Measurements from ENCODE around the gene RIMBP3C. TPM values are rescaled to one million over a fixed set of nuclear protein-coding genes. Genes with fewer than 3 reads are reported as not detected.

RIMBP3C gene
- total and polyA plus RNA-seq, 10 of the 15 experiments (the other 5 are each of a cell fraction or from before 2014, with no cell fraction given), result 0.03 to 0.23 (median 0.08) TPM; not detected in 4

DNA sequence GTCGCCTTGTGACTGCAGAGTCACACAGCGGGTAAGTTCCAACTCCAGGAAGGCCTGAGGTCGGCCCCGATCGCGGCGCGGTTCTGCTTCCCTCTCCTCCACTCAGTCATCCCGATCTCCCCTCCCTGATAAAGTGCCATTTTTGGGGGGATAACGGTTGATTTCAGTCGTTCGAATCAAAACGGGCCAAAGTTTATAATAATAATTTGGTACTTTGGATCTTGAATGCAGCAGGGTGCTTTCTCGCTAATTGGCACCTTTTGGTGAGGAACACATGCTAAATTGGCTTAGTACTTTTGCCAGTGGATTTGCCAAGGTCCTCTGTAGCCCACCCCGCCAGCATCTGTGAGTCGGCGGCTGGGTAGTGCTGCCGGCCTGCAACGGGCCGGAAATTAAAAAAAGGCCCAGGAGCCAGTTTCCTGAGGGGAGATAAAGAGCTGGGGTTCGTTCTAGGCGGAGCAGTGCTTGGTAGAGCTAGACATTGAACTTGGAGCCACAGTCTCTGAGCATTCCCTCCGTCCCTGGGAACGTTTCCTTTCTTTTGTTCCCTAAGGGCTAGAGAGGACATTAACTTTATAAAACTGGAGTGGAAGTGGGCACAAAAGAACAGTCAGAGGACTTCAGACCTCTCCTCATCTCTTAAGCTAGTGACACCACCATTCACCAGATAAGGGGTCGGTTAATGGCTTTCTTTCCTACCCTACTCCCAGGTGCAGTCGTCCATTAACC is 17.2 kb upstream of the RIMBP3C start:
- H3K27me3 ChIP-seq (replicated peaks in 1 of 2; ENCODE audit: control insufficient read depth in 2 of 2, insufficient read depth in 2 of 2, low read length in 1 of 2), result no peaks in the 10 kb centered on the region
- DNase-seq (ENCODE audit: low read depth, low spot score) (no peak), ATAC-seq (peak; percentile 50), FAIRE-seq (peak; percentile 41)
- H4K20me1 ChIP-seq (ENCODE audit: control insufficient read depth, insufficient read depth), result peaks cover 20% of the 10 kb centered on the region
- ChIA-PET POLR2A (interaction anchor here (0.6 to 1.7 kb wide), 6 partner anchors 20 to 1331 kb away, joined by 3 to 14 read pairs (median 6); no protein-coding TSS in a partner anchor), SMC1A (ENCODE audit: uncharacterized antibody, unreplicated experiment) (interaction anchor here (0.9 to 2.0 kb wide), 4 partner anchors 11 to 74 kb away, joined by 3 to 12 read pairs (median 6); partner anchors contain the start of genes SDF2L1 and YDJC), CTCF (interaction anchor here (0.6 to 2.7 kb wide), 4 partner anchors 61 to 245 kb away, joined by 3 to 13 read pairs (median 9); partner anchors contain the start of genes SDF2L1 and YDJC), RAD21 (ENCODE audit: unreplicated experiment) (interaction anchor here (0.6 to 2.3 kb wide), 5 partner anchors 19 to 78 kb away, joined by 3 to 12 read pairs (median 4); partner anchors contain the start of gene SDF2L1)
- TF ChIP-seq, protein P1, sequence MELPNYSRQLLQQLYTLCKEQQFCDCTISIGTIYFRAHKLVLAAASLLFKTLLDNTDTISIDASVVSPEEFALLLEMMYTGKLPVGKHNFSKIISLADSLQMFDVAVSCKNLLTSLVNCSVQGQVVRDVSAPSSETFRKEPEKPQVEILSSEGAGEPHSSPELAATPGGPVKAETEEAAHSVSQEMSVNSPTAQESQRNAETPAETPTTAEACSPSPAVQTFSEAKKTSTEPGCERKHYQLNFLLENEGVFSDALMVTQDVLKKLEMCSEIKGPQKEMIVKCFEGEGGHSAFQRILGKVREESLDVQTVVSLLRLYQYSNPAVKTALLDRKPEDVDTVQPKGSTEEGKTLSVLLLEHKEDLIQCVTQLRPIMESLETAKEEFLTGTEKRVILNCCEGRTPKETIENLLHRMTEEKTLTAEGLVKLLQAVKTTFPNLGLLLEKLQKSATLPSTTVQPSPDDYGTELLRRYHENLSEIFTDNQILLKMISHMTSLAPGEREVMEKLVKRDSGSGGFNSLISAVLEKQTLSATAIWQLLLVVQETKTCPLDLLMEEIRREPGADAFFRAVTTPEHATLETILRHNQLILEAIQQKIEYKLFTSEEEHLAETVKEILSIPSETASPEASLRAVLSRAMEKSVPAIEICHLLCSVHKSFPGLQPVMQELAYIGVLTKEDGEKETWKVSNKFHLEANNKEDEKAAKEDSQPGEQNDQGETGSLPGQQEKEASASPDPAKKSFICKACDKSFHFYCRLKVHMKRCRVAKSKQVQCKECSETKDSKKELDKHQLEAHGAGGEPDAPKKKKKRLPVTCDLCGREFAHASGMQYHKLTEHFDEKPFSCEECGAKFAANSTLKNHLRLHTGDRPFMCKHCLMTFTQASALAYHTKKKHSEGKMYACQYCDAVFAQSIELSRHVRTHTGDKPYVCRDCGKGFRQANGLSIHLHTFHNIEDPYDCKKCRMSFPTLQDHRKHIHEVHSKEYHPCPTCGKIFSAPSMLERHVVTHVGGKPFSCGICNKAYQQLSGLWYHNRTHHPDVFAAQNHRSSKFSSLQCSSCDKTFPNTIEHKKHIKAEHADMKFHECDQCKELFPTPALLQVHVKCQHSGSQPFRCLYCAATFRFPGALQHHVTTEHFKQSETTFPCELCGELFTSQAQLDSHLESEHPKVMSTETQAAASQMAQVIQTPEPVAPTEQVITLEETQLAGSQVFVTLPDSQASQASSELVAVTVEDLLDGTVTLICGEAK (IDR thresholded peaks at IDR 0.05; ENCODE audit: borderline replicate concordance), result peak; percentile 47; the same call in 1 of the 2 replicates
- TF ChIP-seq, protein P2, sequence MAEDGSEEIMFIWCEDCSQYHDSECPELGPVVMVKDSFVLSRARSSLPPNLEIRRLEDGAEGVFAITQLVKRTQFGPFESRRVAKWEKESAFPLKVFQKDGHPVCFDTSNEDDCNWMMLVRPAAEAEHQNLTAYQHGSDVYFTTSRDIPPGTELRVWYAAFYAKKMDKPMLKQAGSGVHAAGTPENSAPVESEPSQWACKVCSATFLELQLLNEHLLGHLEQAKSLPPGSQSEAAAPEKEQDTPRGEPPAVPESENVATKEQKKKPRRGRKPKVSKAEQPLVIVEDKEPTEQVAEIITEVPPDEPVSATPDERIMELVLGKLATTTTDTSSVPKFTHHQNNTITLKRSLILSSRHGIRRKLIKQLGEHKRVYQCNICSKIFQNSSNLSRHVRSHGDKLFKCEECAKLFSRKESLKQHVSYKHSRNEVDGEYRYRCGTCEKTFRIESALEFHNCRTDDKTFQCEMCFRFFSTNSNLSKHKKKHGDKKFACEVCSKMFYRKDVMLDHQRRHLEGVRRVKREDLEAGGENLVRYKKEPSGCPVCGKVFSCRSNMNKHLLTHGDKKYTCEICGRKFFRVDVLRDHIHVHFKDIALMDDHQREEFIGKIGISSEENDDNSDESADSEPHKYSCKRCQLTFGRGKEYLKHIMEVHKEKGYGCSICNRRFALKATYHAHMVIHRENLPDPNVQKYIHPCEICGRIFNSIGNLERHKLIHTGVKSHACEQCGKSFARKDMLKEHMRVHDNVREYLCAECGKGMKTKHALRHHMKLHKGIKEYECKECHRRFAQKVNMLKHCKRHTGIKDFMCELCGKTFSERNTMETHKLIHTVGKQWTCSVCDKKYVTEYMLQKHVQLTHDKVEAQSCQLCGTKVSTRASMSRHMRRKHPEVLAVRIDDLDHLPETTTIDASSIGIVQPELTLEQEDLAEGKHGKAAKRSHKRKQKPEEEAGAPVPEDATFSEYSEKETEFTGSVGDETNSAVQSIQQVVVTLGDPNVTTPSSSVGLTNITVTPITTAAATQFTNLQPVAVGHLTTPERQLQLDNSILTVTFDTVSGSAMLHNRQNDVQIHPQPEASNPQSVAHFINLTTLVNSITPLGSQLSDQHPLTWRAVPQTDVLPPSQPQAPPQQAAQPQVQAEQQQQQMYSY (CRISPR knock-in tag; IDR thresholded peaks at IDR 0.05), result no peak
- no peak for TF ChIP-seq TARDBP (IDR thresholded peaks at IDR 0.05; ENCODE audit: borderline replicate concordance)
- TF ChIP-seq, protein P3, sequence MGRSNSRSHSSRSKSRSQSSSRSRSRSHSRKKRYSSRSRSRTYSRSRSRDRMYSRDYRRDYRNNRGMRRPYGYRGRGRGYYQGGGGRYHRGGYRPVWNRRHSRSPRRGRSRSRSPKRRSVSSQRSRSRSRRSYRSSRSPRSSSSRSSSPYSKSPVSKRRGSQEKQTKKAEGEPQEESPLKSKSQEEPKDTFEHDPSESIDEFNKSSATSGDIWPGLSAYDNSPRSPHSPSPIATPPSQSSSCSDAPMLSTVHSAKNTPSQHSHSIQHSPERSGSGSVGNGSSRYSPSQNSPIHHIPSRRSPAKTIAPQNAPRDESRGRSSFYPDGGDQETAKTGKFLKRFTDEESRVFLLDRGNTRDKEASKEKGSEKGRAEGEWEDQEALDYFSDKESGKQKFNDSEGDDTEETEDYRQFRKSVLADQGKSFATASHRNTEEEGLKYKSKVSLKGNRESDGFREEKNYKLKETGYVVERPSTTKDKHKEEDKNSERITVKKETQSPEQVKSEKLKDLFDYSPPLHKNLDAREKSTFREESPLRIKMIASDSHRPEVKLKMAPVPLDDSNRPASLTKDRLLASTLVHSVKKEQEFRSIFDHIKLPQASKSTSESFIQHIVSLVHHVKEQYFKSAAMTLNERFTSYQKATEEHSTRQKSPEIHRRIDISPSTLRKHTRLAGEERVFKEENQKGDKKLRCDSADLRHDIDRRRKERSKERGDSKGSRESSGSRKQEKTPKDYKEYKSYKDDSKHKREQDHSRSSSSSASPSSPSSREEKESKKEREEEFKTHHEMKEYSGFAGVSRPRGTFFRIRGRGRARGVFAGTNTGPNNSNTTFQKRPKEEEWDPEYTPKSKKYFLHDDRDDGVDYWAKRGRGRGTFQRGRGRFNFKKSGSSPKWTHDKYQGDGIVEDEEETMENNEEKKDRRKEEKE (IDR thresholded peaks at IDR 0.05), result no peak
- TF ChIP-seq TAF1 (IDR thresholded peaks at IDR 0.05; ENCODE audit: borderline replicate concordance, low read depth, low read length), result peak; percentile 47; the same call in 1 of the 2 replicates
- no peak for TF ChIP-seq NR2C2 (IDR thresholded peaks at IDR 0.05; ENCODE audit: borderline replicate concordance, control insufficient read depth, insufficient read length, low read depth)
- no peak for TF ChIP-seq MTA3 (IDR thresholded peaks at IDR 0.05; ENCODE audit: borderline replicate concordance, low read length)
- 0 out of 2 replicates have a peak, but pooled peaks have one; percentile 18 for TF ChIP-seq GABPA (IDR thresholded peaks at IDR 0.05; ENCODE audit: low read depth)
- TF ChIP-seq JUND (IDR thresholded peaks at IDR 0.05; ENCODE audit: low read depth, low read length), result no peak
- no peak for TF ChIP-seq ZSCAN29 (IDR thresholded peaks at IDR 0.05)
- H3K4me3 ChIP-seq, result peak overlapping the region; percentile 96
- peak overlapping the region; percentile 90 for H3K27ac ChIP-seq (ENCODE audit: control insufficient read depth, insufficient read depth)
- H3K36me3 ChIP-seq (ENCODE audit: control insufficient read depth in 2 of 2, insufficient read depth in 2 of 2, low read length in 1 of 2), result peaks cover 0 to 4% of the 10 kb centered on the region in 2 experiments; a peak in 2 of 4 replicates
- WGBS (ENCODE audit: insufficient coverage, insufficient replicate concordance, low lambda C conversion rate, missing lambda C conversion rate), result under 1% methylated on average over 26 of the region's 26 CpGs
- no peak overlapping the region for H2AFZ ChIP-seq (ENCODE audit: control insufficient read depth, low read depth, low read length)
- intact Hi-C loops (cut with micrococcal nuclease; ENCODE audit: unreplicated experiment), result loop anchor here (5.0 kb wide), 1 partner anchor 49 kb away; no protein-coding TSS in a partner anchor
- no TSS peak for BruUV-seq (replicated peaks)
- H3K4me2 ChIP-seq (ENCODE audit: control insufficient read depth, insufficient read depth), result peak overlapping the region; percentile 94
- peaks cover 61% of the 10 kb centered on the region for H3K79me2 ChIP-seq (ENCODE audit: control insufficient read depth, insufficient read depth, low read length)
- in situ Hi-C loops (cut with MboI), result no loop called here
- H3K9ac ChIP-seq (ENCODE audit: control insufficient read depth, insufficient read depth, low read length), result peak overlapping the region; percentile 93
- H3K9me3 ChIP-seq (replicated peaks; ENCODE audit: control insufficient read depth, insufficient read depth, low read length), result no peaks in the 10 kb centered on the region
- H3K4me1 ChIP-seq (ENCODE audit: control insufficient read depth, insufficient read depth, low read length), result peaks cover 9% of the 10 kb centered on the region

Data from GM12878 (cell line).